ENCODE measurements around the gene KCNJ12.

KCNJ12 gene

GRCh38 chr17:21368545-21369246 lies 7.5 kb upstream of the KCNJ12 start:
- no peak for DNase-seq (ENCODE audit: low read depth)

DNA sequence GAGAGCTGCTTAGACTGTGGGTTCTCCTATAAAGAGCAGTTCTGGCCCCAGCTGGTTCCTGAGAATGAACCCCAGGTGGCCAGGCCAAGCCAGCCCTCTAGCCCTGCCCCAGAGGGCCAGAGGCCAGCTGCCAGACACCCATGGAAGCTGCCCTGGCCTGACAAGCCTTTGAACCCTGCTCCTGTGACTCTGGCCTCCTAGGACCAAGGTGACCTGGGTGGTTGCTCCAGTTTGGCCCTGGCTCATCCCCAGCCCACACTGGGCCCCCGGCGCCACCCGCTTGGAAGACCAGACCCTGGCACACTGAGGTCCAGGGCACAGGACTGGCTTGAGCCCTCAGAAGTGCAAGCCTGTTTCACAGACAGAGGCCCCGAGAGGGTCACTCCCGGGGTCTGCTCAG lies 6.8 kb upstream of the KCNJ12 start:
- DNase-seq (ENCODE audit: low read depth), result no peak

GRCh38 chr17:21370430-21370829 lies 5.7 kb upstream of the KCNJ12 start:
- DNase-seq (ENCODE audit: low read depth), result no peak

DNA sequence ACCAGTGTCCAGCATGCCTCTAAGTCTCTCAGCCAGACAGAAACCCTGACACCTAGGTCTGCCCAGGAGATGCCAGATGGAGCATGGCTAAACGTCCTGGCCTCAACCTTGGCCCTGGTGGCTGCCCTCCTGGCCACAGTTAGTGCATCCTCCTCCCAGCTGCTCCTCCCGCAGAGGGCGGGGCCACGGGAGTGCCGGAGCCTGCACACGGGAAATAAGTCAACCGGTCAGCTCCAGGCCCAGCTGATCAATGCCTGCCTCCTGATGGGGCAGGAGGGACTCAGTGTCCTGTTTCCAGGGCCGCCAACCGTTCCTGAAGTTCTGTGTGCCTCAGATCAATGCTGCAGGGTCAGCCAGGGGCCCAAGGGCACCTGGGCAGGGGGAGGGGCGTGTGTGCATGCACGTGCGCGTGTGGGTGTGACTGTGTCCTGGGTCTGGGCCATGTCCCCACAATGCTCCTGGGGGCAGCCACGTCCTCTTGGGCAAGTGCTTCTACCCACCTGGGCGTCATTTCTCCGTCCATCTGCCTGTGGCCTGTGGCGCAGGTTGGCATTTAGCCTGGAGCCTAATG lies 4.6 kb upstream of the KCNJ12 start:
- DNase-seq (ENCODE audit: low read depth), result no peak

- DNase-seq (ENCODE audit: low read depth), result no peak
These were observed 3.8 kb upstream of the KCNJ12 start for GRCh38 chr17:21372256-21372954.

DNA sequence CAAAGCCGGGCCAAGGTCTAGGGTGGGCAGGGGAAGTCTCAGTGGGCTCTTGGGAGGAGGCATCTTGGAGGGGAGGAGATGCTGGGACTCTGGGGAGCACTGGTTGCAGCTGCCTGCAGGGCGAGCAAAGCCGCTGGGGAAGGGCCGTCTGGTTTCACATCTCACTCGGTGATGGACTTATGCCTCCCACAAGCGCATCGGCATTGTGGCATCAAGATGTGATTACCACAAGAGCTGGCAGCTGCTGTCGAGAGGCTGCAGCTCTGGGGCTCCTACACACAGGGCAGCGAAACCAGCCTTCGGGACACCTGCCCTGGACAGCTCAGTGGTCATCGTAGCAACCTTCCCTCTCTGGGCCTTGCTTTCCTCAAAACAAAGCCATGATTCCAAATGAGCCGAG lies 3.1 kb upstream of the KCNJ12 start:
- no peak for DNase-seq (ENCODE audit: low read depth)

DNA sequence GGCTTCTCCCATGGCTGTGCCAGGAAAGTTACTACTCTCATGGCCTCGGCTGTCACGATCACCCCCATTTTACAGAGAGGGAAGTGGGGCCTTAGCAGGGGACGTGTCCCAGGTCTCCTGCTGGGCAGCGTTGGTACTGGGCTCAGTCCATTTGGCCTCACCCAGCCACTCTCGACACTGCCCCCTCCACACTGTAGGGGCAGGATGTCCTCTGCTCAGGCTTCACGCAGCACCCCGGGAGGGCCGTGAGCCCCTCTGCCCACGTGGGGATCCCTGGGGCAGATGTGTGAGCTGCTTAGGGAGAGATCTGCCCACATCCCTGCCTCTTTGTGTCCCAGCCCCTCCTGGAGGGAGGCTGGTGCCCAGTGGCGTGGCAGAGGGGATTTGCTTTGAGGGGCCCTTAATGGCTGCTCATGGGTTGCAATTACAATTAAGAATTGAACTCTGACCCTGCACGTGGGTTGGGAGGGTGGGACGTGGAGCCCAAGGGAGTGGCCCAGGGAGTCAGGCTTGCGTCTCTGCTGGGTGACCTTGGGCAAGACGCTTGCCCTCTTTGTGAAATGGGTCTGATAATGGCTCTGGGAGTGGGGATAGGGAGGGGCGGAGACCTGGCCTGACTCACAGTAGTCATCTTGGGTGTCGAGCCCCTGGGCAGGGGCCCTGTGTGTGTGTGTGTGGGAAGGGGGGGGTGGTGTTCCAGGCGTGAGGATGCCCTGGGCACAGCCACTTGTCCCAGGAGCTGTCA lies 2.3 kb upstream of the KCNJ12 start:
- DNase-seq (ENCODE audit: low read depth), result no peak

- DNase-seq (ENCODE audit: low read depth), result no peak
These were observed 1.6 kb upstream of the KCNJ12 start for GRCh38 chr17:21374441-21375161.

- DNase-seq (ENCODE audit: low read depth), result no peak
These were observed 996 bp upstream of the KCNJ12 start for GRCh38 chr17:21375162-21375560.

DNA sequence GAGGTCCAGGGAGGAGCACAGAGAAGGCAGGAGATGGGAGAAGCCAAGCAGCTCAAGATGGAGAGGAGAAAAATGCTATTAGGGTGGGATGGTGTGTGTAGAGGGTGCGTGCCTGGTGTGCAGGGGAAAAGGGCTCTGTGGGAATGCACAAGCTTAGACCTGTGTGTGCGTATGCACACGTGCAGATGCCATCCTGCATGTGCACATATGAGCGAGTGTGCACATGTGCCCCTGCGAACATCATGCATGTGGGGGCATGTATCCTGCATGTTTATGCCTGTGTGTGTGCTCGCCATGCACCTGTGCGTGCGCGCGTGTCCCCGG lies 438 bp upstream of the KCNJ12 start:
- no peak for DNase-seq (ENCODE audit: low read depth)

DNA sequence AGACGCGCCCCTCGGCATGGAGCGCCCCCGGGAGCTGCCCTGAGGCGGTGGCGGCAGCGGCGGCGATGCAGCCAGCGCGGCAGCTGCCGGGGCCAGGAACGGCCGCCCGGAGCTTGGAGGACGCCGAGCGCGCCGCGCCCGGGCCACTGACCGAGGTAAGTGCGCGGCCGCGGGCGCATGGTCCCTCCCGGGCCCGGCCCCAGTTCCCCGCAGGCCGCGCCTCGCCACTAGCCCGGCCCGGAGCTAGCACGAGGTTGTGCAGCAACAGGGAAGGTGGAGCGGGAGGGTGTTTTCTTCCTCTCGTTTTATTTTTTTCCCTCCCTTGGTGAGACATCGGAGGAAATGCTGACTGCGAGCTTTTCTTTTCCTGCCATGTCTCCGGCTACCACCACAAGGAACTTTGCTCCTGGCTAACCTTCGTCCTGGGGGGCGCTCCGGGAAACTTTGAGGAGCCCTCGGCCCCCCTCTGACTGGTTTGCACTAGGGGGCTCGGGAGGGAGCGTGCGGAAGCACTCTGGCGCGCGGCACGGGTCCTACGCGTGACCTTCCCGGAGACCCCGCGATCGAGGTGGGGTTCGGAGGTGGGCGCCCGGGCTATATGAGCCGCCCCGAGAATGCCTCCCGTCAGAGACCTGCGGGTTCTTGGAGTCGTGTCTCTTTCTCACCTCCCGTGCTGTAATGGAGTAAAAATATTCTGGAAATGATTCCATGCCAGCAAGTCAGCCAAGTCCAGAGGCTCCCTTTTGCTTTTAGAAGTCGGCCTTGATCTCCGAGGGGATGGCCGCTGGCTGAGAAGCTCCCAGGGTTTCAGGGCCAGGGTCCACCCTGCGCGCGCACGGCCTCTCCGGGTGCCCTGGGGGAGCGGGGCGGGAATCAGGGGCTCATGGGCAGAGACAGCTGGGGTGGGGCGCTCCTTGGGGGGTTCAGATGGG lies 868 bp downstream of the KCNJ12 start:
- DNase-seq (ENCODE audit: low read depth), result peak; percentile 28

- no peak for DNase-seq (ENCODE audit: low read depth)
These were observed 1.7 kb downstream of the KCNJ12 start for GRCh38 chr17:21377705-21378396.

DNA sequence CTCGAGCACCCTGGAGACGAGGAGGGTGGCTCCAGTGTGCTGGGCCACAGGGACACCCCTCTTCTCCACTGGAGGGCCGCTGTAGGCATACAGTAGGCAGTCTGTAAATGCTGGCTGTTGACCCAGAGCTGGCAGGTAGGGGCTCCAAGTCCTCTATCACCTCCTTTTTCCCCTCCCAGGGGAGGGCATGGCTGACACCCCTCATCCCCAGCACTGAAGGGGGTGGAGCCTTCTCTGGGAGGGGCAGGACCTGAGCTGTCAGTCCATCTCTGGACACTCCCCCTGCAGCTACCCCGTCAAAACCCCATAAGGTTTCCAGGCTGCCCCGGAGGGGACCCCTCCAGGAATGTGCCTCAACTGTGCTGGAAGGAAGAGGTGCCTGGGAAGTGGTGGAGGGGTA lies 2.4 kb downstream of the KCNJ12 start:
- DNase-seq (ENCODE audit: low read depth), result no peak

DNA sequence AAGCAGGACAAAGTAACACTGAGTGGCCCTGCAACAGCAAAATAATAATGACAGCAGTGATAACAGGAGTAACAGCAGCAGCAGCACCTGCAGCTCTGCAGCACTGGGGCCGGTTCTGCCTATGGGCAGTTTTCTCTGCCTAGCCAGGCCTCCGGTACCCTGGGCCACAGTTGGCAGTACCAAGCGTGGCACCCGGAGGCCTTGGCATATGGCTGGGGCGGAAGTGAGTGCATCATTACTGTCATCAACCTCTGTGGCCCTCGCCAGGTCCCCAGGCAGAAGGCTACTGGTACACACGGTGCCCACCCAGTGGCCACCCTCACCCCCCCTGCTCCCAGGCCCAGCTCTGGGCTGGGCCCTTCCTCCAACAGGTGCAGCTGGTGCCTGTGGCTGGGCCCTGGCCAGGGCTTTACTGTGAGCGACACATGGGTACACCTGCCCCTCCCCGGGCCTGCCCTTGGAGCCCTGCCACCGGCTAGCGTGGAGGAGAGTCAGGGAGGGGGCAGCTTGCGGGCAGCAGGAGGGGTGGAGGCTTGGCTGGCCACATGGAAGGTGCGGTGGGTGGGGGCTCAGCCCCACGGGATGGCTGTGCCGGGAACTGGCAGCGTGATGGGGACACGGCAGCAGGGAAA lies 3.0 kb downstream of the KCNJ12 start:
- no peak for DNase-seq (ENCODE audit: low read depth)

- no peak for DNase-seq (ENCODE audit: low read depth)
These were observed 4.5 kb downstream of the KCNJ12 start for GRCh38 chr17:21380659-21381058.

DNA sequence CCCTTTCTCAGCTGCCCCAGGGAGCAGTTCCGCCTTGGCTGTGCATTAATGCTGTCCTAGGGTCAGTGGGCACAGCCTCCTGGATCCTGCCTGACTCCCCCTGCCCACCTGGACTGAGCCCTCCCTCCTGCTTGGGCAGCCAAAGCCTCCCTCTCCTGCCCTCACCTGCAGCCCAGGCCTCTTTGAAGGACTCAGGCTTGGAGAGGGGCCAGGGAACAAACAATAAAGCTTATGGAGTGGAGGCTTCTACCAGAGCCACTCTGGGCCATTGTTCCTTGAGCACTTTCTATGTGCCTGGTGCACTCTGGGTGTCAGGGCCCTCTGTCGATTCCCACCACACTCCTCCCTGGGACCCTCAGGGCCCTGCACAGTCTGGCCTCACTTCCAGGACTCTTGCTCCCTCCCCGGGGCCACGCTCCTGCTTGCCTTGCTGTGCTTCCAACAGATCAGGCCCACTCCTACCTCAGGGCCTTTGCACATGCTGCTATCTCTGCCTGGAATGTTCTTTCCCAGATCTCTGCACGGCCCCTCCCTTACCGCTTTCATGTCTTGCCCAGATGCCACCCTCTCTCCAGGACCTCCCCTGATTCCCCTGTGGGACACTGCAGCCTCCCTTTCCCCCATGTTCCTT lies 5.0 kb downstream of the KCNJ12 start:
- DNase-seq (ENCODE audit: low read depth), result no peak

DNA sequence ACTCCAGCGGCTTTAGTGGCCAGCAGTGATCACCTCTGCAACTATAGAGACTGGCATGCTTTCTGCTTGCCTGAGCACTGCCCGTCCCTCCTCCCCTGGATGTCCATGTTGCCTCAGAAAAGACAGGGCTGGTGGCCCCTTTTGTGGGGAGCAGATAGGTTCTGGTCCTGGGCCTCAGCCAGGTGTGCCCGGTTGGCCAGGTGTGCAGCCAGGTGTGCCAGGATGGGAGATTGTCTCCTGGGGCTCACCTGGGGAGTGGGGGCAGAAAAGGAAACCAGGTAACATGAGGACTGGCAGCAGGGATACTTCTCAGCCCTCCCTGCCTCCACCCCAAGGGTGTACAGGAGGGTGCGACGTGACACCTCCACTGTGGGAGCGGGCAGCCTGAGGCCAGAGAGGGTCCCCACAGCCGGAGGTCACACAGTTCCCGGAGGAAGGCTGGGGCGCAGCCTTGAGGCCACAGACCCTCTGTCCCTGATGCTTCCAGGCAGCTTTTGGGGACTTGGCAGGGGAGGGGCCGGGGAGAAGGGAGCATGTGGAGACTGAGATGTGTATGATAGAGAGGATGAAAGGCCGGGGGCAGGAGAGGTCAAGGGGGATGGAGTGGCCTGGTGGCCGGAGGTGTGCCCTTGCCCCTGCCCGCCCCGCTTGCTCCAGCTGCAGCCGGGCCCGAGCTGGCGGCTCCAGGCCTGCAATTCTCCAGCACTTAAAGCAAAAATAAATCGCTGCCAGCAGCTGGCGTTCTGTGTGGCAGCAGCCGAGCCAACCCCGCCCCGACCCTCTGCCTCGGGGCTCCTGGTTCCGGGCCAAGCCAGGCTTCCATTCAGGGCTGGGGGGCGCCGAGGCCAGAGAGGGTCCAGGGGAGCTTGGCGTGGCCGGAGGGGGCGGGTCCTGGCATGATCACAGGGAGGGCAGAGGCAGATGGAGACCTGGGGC lies 6.7 kb downstream of the KCNJ12 start:
- DNase-seq (ENCODE audit: low read depth), result no peak

DNA sequence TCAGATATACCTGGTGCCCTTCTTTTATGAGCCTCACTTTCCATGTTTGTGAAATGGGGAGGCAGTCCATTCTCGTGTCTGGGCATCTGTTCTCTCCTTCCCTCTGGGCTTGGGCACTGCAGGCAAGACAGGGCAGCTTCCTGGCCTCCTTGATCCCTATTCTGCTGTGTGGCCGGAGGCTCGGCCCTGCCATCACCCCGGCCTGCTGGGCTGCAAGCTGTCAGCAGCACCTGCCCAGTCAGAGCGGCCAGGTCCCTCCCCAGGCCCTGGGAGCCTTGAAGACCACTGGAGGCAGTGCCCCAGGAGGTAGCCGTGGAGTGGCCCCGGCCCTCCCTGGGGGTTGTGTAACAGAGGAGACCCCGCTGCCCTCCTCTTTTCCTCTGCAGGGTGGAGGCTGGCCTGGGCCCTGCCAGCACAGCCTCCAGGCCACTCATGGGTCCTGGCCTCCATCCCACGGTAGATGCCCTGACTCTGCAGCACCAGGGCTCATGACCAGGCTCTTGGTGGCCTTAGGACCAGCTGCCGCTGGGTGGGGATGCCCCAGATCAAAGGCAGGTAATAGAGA lies 9.2 kb downstream of the KCNJ12 start:
- DNase-seq (ENCODE audit: low read depth), result no peak

Measured in stromal cell of bone marrow (primary cell).